Measurements from ENCODE around the gene ARL16. TPM values are rescaled to one million over a fixed set of nuclear protein-coding genes. Genes with fewer than 3 reads are reported as not detected.

The ARL16 gene
- total and polyA plus RNA-seq, 2 donors (not counting 3 experiments of a cell fraction or from before 2014, with no cell fraction given), result 41.4 to 71.7 TPM

DNA sequence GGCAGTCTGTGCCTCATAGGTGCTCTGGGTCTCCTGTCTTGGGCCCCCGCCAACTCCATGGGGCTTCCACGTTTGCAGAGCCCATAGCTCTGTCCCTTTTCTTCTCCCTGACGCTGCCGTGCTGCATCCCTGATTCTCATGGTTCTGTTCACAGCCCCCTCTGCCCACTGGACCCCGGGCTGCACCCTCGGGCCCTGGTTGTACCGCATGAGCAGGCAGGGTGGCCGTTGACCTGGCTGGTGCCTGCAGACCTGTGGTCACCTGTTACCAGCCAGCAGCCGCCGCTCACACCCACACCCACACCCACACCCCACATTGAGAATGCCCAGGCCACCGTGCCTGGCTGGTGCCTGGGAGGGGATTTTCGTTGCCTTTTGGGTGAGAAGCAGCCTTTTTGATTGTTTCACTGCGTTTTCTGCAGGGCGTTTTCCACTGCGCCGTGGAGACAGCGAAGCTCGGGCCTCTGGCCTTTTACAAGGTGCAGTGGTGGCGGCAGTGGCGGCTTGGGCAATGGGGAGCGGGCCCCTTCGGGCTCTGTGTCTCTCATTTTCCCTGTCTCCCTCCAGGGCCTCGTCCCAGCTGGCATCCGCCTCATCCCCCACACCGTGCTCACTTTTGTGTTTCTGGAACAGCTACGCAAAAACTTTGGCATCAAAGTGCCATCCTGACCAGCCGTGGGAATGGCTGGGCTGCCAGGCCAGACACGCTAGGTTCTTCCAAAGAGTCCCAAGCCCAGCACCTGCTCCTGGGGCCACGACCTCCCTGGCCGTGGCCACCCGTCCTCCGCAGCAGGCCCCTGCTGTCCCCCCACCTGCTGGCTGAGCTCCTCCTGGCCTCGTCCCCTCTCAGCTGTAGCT lies 36.0 kb upstream of the ARL16 start:
- TF ChIP-seq GATA2 (IDR thresholded peaks at IDR 0.05; ENCODE audit: insufficient read depth, insufficient read length, low read depth, low read length) (no peak), FOS (IDR thresholded peaks at IDR 0.05; ENCODE audit: borderline replicate concordance, insufficient read depth, low read length) (no peak), EZH2 (IDR thresholded peaks at IDR 0.05; ENCODE audit: borderline replicate concordance, low read depth, low read length, severe bottlenecking) (no peak), POLR2A (IDR thresholded peaks at IDR 0.05; ENCODE audit: low read depth, low read length) (no peak), MYC (IDR thresholded peaks at IDR 0.05; ENCODE audit: low read depth, low read length) (no peak), POLR2AphosphoS5 (IDR thresholded peaks at IDR 0.05; ENCODE audit: insufficient read depth, low read depth, low read length) (no peak), JUN (IDR thresholded peaks at IDR 0.05; ENCODE audit: borderline replicate concordance, insufficient read depth, insufficient read length, low read depth) (no peak)
- TF ChIP-seq, protein P1, sequence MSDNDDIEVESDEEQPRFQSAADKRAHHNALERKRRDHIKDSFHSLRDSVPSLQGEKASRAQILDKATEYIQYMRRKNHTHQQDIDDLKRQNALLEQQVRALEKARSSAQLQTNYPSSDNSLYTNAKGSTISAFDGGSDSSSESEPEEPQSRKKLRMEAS (IDR thresholded peaks at IDR 0.05; ENCODE audit: insufficient read depth, insufficient read length), result no peak
- TF ChIP-seq, protein P2, sequence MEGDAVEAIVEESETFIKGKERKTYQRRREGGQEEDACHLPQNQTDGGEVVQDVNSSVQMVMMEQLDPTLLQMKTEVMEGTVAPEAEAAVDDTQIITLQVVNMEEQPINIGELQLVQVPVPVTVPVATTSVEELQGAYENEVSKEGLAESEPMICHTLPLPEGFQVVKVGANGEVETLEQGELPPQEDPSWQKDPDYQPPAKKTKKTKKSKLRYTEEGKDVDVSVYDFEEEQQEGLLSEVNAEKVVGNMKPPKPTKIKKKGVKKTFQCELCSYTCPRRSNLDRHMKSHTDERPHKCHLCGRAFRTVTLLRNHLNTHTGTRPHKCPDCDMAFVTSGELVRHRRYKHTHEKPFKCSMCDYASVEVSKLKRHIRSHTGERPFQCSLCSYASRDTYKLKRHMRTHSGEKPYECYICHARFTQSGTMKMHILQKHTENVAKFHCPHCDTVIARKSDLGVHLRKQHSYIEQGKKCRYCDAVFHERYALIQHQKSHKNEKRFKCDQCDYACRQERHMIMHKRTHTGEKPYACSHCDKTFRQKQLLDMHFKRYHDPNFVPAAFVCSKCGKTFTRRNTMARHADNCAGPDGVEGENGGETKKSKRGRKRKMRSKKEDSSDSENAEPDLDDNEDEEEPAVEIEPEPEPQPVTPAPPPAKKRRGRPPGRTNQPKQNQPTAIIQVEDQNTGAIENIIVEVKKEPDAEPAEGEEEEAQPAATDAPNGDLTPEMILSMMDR (IDR thresholded peaks at IDR 0.05; ENCODE audit: extremely low read depth in 1 of 2, insufficient read depth in 1 of 2, low read depth in 1 of 2, low read length in 2 of 2), result no peak
- Histone ChIP-seq H3K27ac (ENCODE audit: insufficient read depth, low read depth, low read length) (no peak overlapping the region), H3K9ac (replicated peaks; ENCODE audit: extremely low read depth, insufficient read depth, low read length) (no peak overlapping the region), H3K9me3 (replicated peaks; ENCODE audit: control insufficient read depth, insufficient read depth, low read length) (no peaks in the 10 kb centered on the region), H3K4me1 (ENCODE audit: control insufficient read depth, extremely low read depth, insufficient read depth, low read length) (peaks cover 4% of the 10 kb centered on the region), H3K79me2 (ENCODE audit: control insufficient read depth, insufficient read depth, low read length) (no peaks in the 10 kb centered on the region), H3K4me2 (ENCODE audit: insufficient read depth, low read length) (no peak overlapping the region), H3K9me1 (replicated peaks; ENCODE audit: control insufficient read depth, extremely low read depth, insufficient read depth, low read length) (no peaks in the 10 kb centered on the region), H3K36me3 (ENCODE audit: control insufficient read depth in 2 of 2, extremely low read depth in 1 of 2, insufficient read depth in 2 of 2, low read length in 2 of 2) (no peaks in the 10 kb centered on the region), H3K27me3 (ENCODE audit: control insufficient read depth in 2 of 2, insufficient read depth in 2 of 2, low read length in 2 of 2) (peaks cover 0 to 3% of the 10 kb centered on the region in 2 experiments), H2AFZ (ENCODE audit: low read depth, low read length) (no peak overlapping the region), H4K20me1 (replicated peaks; ENCODE audit: control insufficient read depth, extremely low read depth, insufficient read depth, low read length) (no peaks in the 10 kb centered on the region), H3K4me3 (replicated peaks in 1 of 3; ENCODE audit: insufficient read depth in 1 of 3, low read depth in 1 of 3, low read length in 3 of 3) (no peak overlapping the region)
- DNase-seq (ENCODE audit: low read depth, low spot score) (no peak), FAIRE-seq (no peak)
- CTCF ChIA-PET, result no interaction called here
- dilution Hi-C loops (cut with MboI; ENCODE audit: extremely low pct_ligation_motif_present, low sequenced_read_pairs) (no loop called here), intact Hi-C loops (cut with micrococcal nuclease) (no loop called here)
- POLR2A ChIA-PET, result no interaction called here
- BruUV-seq (replicated peaks), result no TSS peak

All from endothelial cell of umbilical vein (primary cell).